Parathyroid adenoma (tissue), 2 donors: ENCODE measurements around the gene CYP21A2.
"Not testable (repeated sequence)": the region's sequence is repeated elsewhere in the genome, so short reads cannot be mapped to it uniquely, and the experiment has no call there.

Experiments used
- H2AFZ ChIP-seq: fragments of 300-600 bp; sonication (generic); one replicate; pipeline ENCODE4 v1.7.0; 2017; ENCODE audit warnings: antibody characterized with exemption, mild to moderate bottlenecking
- H3K27ac ChIP-seq: fragments of 300-600 bp; sonication (generic); one replicate; pipeline ENCODE4 v1.7.0; 2017
- H3K27me3 ChIP-seq: fragments of 300-600 bp; sonication (generic); one replicate; pipeline ENCODE4 v1.7.0; 2017; ENCODE audit warnings: low read length; ENCODE audit not compliant: control insufficient read depth, insufficient read depth
- H3K36me3 ChIP-seq: fragments of 300-600 bp; sonication (generic); one replicate; pipeline ENCODE4 v1.7.0; 2017; ENCODE audit warnings: low read length; ENCODE audit not compliant: control insufficient read depth, insufficient read depth
- H3K4me1 ChIP-seq: fragments of 300-600 bp; sonication (generic); one replicate; pipeline ENCODE4 v1.7.0; 2017; ENCODE audit warnings: control low read depth
- H3K4me2 ChIP-seq: fragments of 300-600 bp; sonication (generic); one replicate; pipeline ENCODE4 v1.7.0; 2017; ENCODE audit warnings: low read length
- H3K4me3 ChIP-seq: fragments of 300-600 bp; sonication (generic); one replicate; pipeline ENCODE4 v1.7.0; 2017; ENCODE audit warnings: low read depth, low read length
- H3K79me2 ChIP-seq: fragments of 300-600 bp; sonication (generic); one replicate; pipeline ENCODE4 v1.7.0; 2017; ENCODE audit warnings: control low read depth
- H3K9ac ChIP-seq: fragments of 300-600 bp; sonication (generic); one replicate; pipeline ENCODE4 v1.7.0; 2017; ENCODE audit warnings: mild to moderate bottlenecking
- H3K9me3 ChIP-seq: fragments of 300-600 bp; sonication (generic); one replicate; pipeline ENCODE4 v1.7.0; 2017; ENCODE audit warnings: low read length; ENCODE audit not compliant: control insufficient read depth
- donor health status: primary hyperparathyroidism.

CYP21A2 gene

GRCh38 chr6:32037598-32038524 is at the start of gene CYP21A2:
TSS of gene CYP21A2 (plus strand) at chr6:32038415. CDS start at chr6:32038423, 8 bp downstream.
- H3K9me3 ChIP-seq, H3K9ac ChIP-seq, H3K27ac ChIP-seq, H2AFZ ChIP-seq, H3K4me2 ChIP-seq, H3K27me3 ChIP-seq, H3K4me1 ChIP-seq, H3K4me3 ChIP-seq, H3K36me3 ChIP-seq, H3K79me2 ChIP-seq: not testable (repeated sequence)

GRCh38 chr6:31989363-31989762 is 48.9 kb upstream of the CYP21A2 start:
- H3K9ac ChIP-seq, H2AFZ ChIP-seq, H3K4me1 ChIP-seq, H3K27ac ChIP-seq, H3K79me2 ChIP-seq, H3K9me3 ChIP-seq, H3K27me3 ChIP-seq, H3K4me2 ChIP-seq, H3K4me3 ChIP-seq, H3K36me3 ChIP-seq: not testable (repeated sequence)

- H2AFZ ChIP-seq, H3K4me3 ChIP-seq, H3K9ac ChIP-seq, H3K9me3 ChIP-seq, H3K27ac ChIP-seq, H3K36me3 ChIP-seq, H3K4me1 ChIP-seq, H3K27me3 ChIP-seq, H3K79me2 ChIP-seq, H3K4me2 ChIP-seq: not testable (repeated sequence)
These were observed 43.8 kb upstream of the CYP21A2 start for GRCh38 chr6:31994421-31994820.

- not testable (repeated sequence) for H3K27ac ChIP-seq, H3K4me1 ChIP-seq
These were observed 41.8 kb upstream of the CYP21A2 start for GRCh38 chr6:31996385-31996784.

GRCh38 chr6:32002546-32003268 is 35.5 kb upstream of the CYP21A2 start:
- not testable (repeated sequence) for H3K9ac ChIP-seq, H3K27ac ChIP-seq, H3K4me3 ChIP-seq, H2AFZ ChIP-seq, H3K27me3 ChIP-seq, H3K79me2 ChIP-seq, H3K4me1 ChIP-seq, H3K9me3 ChIP-seq, H3K36me3 ChIP-seq, H3K4me2 ChIP-seq

More at GRCh38 chr6:31996385-31996784, 41.8 kb upstream of the CYP21A2 start:
- not testable (repeated sequence) for H3K9me3 ChIP-seq, H2AFZ ChIP-seq, H3K9ac ChIP-seq, H3K27me3 ChIP-seq, H3K36me3 ChIP-seq, H3K4me3 ChIP-seq, H3K79me2 ChIP-seq, H3K4me2 ChIP-seq

- not testable (repeated sequence) for H3K27me3 ChIP-seq, H3K27ac ChIP-seq, H3K79me2 ChIP-seq, H3K4me3 ChIP-seq, H3K9ac ChIP-seq, H3K36me3 ChIP-seq, H3K4me2 ChIP-seq, H3K9me3 ChIP-seq, H3K4me1 ChIP-seq, H2AFZ ChIP-seq
These were observed 34.9 kb upstream of the CYP21A2 start for GRCh38 chr6:32003301-32003700.

- H3K4me2 ChIP-seq, H3K27ac ChIP-seq, H3K9ac ChIP-seq, H3K4me1 ChIP-seq, H3K4me3 ChIP-seq, H3K9me3 ChIP-seq, H3K36me3 ChIP-seq, H3K27me3 ChIP-seq, H3K79me2 ChIP-seq, H2AFZ ChIP-seq: not testable (repeated sequence)
These were observed 33.8 kb upstream of the CYP21A2 start for GRCh38 chr6:32004393-32004792.

GRCh38 chr6:32004864-32005537 is 33.2 kb upstream of the CYP21A2 start:
- H3K4me1 ChIP-seq, H3K9me3 ChIP-seq, H3K4me3 ChIP-seq, H3K4me2 ChIP-seq, H3K27ac ChIP-seq, H2AFZ ChIP-seq, H3K27me3 ChIP-seq, H3K79me2 ChIP-seq, H3K36me3 ChIP-seq, H3K9ac ChIP-seq: not testable (repeated sequence)

- H3K79me2 ChIP-seq, H3K4me2 ChIP-seq, H3K9me3 ChIP-seq, H3K4me3 ChIP-seq, H2AFZ ChIP-seq, H3K27me3 ChIP-seq, H3K27ac ChIP-seq, H3K4me1 ChIP-seq, H3K36me3 ChIP-seq, H3K9ac ChIP-seq: not testable (repeated sequence)
These were observed 32.7 kb upstream of the CYP21A2 start for GRCh38 chr6:32005538-32005880.

GRCh38 chr6:32005991-32006529 is 32.2 kb upstream of the CYP21A2 start:
- not testable (repeated sequence) for H3K36me3 ChIP-seq, H3K4me2 ChIP-seq, H3K9ac ChIP-seq, H3K27me3 ChIP-seq, H3K9me3 ChIP-seq, H3K79me2 ChIP-seq, H3K4me1 ChIP-seq, H3K4me3 ChIP-seq, H3K27ac ChIP-seq, H2AFZ ChIP-seq
